DOHH2 (cell line): Measurements from ENCODE around the gene SLC35F5.

Experiments
- H3F3A ChIP-seq: fragments of 200-600 bp; sonication (generic), shearing (Covaris generic); 2 replicates; pipeline ENCODE4 v1.6.0; 2016; ENCODE audit warnings: antibody characterized with exemption, mild to moderate bottlenecking; ENCODE audit not compliant: control insufficient read depth, insufficient read depth
- H3K27ac ChIP-seq: fragments of 200-600 bp; sonication (generic); 2 replicates; pipeline ENCODE4 v1.5.1; 2014; ENCODE audit warnings: low read depth, mild to moderate bottlenecking, low read length, moderate library complexity
- H3K27me3 ChIP-seq: fragments of 200-600 bp; sonication (generic); 2 replicates; pipeline ENCODE4 v1.6.1; 2014; ENCODE audit warnings: mild to moderate bottlenecking, low read length, mixed read lengths; ENCODE audit not compliant: control insufficient read depth
- H3K36me3 ChIP-seq: fragments of 200-600 bp; sonication (generic); 2 replicates; pipeline ENCODE4 v1.6.1; 2014; ENCODE audit warnings: mild to moderate bottlenecking, low read length, moderate library complexity, mixed read lengths; ENCODE audit not compliant: control insufficient read depth
- H3K4me1 ChIP-seq: fragments of 200-600 bp; sonication (generic); 2 replicates; pipeline ENCODE4 v1.6.1; 2014; ENCODE audit warnings: mild to moderate bottlenecking, low read length, mixed read lengths; ENCODE audit not compliant: control insufficient read depth
- H3K4me2 ChIP-seq: fragments of 200-600 bp; sonication (generic); 2 replicates; pipeline ENCODE4 v1.6.0; 2014; ENCODE audit warnings: mild to moderate bottlenecking, low read length, moderate library complexity
- H3K4me3 ChIP-seq: fragments of 200-600 bp; sonication (generic); 2 replicates; pipeline ENCODE4 v1.5.1; 2014; ENCODE audit warnings: mild to moderate bottlenecking, low read length, mixed read lengths
- H3K79me2 ChIP-seq: fragments of 200-600 bp; sonication (generic); 2 replicates; pipeline ENCODE4 v1.6.1; 2014; ENCODE audit warnings: mild to moderate bottlenecking, low read length, mixed read lengths; ENCODE audit not compliant: control insufficient read depth
- H3K9me2 ChIP-seq: fragments of 200-600 bp; sonication (generic); replicated peaks from 2 replicates; pipeline ENCODE4 v1.6.1; 2014; ENCODE audit warnings: mild to moderate bottlenecking, low read length, mixed read lengths; ENCODE audit not compliant: control insufficient read depth
- H3K9me3 ChIP-seq: fragments of 200-600 bp; sonication (generic); 2 replicates; pipeline ENCODE4 v1.6.1; 2014; ENCODE audit warnings: antibody characterized with exemption, low read length, mixed read lengths; ENCODE audit not compliant: control insufficient read depth, insufficient read depth
- H4K20me1 ChIP-seq: fragments of 200-600 bp; sonication (generic); 2 replicates; pipeline ENCODE4 v1.6.0; 2014; ENCODE audit warnings: low read depth, mild to moderate bottlenecking, antibody characterized with exemption, low read length, moderate library complexity; ENCODE audit not compliant: control insufficient read depth, insufficient read depth
- CTCF ChIP-seq: fragments of 200-600 bp; sonication (generic); IDR thresholded peaks from one replicate; pipeline ENCODE4 v1.5.1; 2014; ENCODE audit warnings: antibody characterized with exemption, mild to moderate bottlenecking, low read depth, low read length; ENCODE audit not compliant: poor library complexity, severe bottlenecking
- EZH2phosphoT487 ChIP-seq: fragments of 200-600 bp; sonication (generic); IDR thresholded peaks from 2 replicates; pipeline ENCODE4 v1.6.1; 2017; ENCODE audit warnings: borderline replicate concordance, mild to moderate bottlenecking, antibody characterized with exemption, low read length, moderate library complexity, mixed read lengths

Gene SLC35F5

GRCh38 chr2:113796592-113797175, 40.2 kb upstream of the SLC35F5 start:
- no peak overlapping the region for H3K4me2 ChIP-seq
- H3K79me2 ChIP-seq, result no peaks in the 10 kb centered on the region
- H4K20me1 ChIP-seq, result no peaks in the 10 kb centered on the region
- no peaks in the 10 kb centered on the region for H3K27me3 ChIP-seq
- no peaks in the 10 kb centered on the region for H3K9me3 ChIP-seq
- TF ChIP-seq CTCF (no peak), EZH2phosphoT487 (no peak)
- no peaks in the 10 kb centered on the region for H3K9me2 ChIP-seq
- no peaks in the 10 kb centered on the region for H3F3A ChIP-seq
- no peak overlapping the region for H3K27ac ChIP-seq
- no peak overlapping the region for H3K4me3 ChIP-seq
- H3K36me3 ChIP-seq, result no peaks in the 10 kb centered on the region
- H3K4me1 ChIP-seq, result peaks cover 18% of the 10 kb centered on the region

- TF ChIP-seq CTCF (no peak), EZH2phosphoT487 (no peak)
- H3F3A ChIP-seq, result 0 out of 2 replicates have a peak, but pooled peaks cover under 1% of the 10 kb centered on the region
- H3K9me2 ChIP-seq, result no peaks in the 10 kb centered on the region
- H3K9me3 ChIP-seq, result no peaks in the 10 kb centered on the region
- H3K27me3 ChIP-seq, result no peaks in the 10 kb centered on the region
- no peaks in the 10 kb centered on the region for H3K79me2 ChIP-seq
- no peak overlapping the region for H3K27ac ChIP-seq
- H4K20me1 ChIP-seq, result no peaks in the 10 kb centered on the region
- H3K36me3 ChIP-seq, result no peaks in the 10 kb centered on the region
- no peak overlapping the region for H3K4me3 ChIP-seq
- no peak overlapping the region for H3K4me2 ChIP-seq
- peaks cover 30% of the 10 kb centered on the region for H3K4me1 ChIP-seq
Observed at GRCh38 chr2:113795405-113795920, 39.0 kb upstream of the SLC35F5 start.

- Histone ChIP-seq H3K4me1 (peaks cover 21% of the 10 kb centered on the region), H3K27ac (no peak overlapping the region), H3F3A (0 out of 2 replicates have a peak, but pooled peaks cover 2% of the 10 kb centered on the region), H3K36me3 (no peaks in the 10 kb centered on the region), H3K4me2 (peak overlapping the region; percentile 62), H3K9me3 (no peaks in the 10 kb centered on the region), H3K9me2 (no peaks in the 10 kb centered on the region), H3K27me3 (no peaks in the 10 kb centered on the region), H4K20me1 (no peaks in the 10 kb centered on the region), H3K79me2 (no peaks in the 10 kb centered on the region), H3K4me3 (peak overlapping the region; percentile 43)
- TF ChIP-seq CTCF (no peak), EZH2phosphoT487 (no peak)
Observed at GRCh38 chr2:113791697-113792590, 35.5 kb upstream of the SLC35F5 start.
